HG03565 (cell line): Measurements from ENCODE around the gene GGCX.
"Not testable (repeated sequence)": the region's sequence is repeated elsewhere in the genome, so short reads cannot be mapped to it uniquely, and the experiment has no call there.

Experiments
- ATAC-seq: cut with Tn5 transposase; IDR thresholded peaks from one replicate; pipeline ENCODE4 v1.9.1; 2021; ENCODE audit warnings: mild to moderate bottlenecking, moderate library complexity; ENCODE audit not compliant: unreplicated experiment

The GGCX gene

GRCh38 chr2:85594715-85595300 lies 33.5 kb upstream of the GGCX start:
- no peak for ATAC-seq

- ATAC-seq: no peak
Measured at GRCh38 chr2:85593023-85593422, 31.7 kb upstream of the GGCX start.

GRCh38 chr2:85592299-85592698 lies 31.0 kb upstream of the GGCX start:
- ATAC-seq: not testable (repeated sequence)

GRCh38 chr2:85591563-85591962 lies 30.3 kb upstream of the GGCX start:
- no peak for ATAC-seq

GRCh38 chr2:85590950-85591349 lies 29.7 kb upstream of the GGCX start:
- ATAC-seq: no peak

- no peak for ATAC-seq
Measured at GRCh38 chr2:85589982-85590791, 28.9 kb upstream of the GGCX start.

GRCh38 chr2:85589181-85589580 lies 27.9 kb upstream of the GGCX start:
- no peak for ATAC-seq

- ATAC-seq: no peak
Measured at GRCh38 chr2:85588645-85589044, 27.4 kb upstream of the GGCX start.

GRCh38 chr2:85588236-85588635 lies 26.9 kb upstream of the GGCX start:
- no peak for ATAC-seq

GRCh38 chr2:85585781-85586105 lies 24.4 kb upstream of the GGCX start:
- no peak for ATAC-seq

GRCh38 chr2:85584857-85585780 lies 23.8 kb upstream of the GGCX start:
- ATAC-seq: no peak

GRCh38 chr2:85584354-85584856 lies 23.1 kb upstream of the GGCX start, which contains the start of gene VAMP5:
Gene VAMP5 (plus strand): TSS chr2:85584431. CDS start chr2:85584491, 60 bp downstream.
- no peak for ATAC-seq

- no peak for ATAC-seq
Measured at GRCh38 chr2:85583667-85584353, 22.5 kb upstream of the GGCX start.

- no peak for ATAC-seq
Measured at GRCh38 chr2:85582492-85582891, 21.2 kb upstream of the GGCX start.

- ATAC-seq: no peak
Measured at GRCh38 chr2:85580206-85580605, 18.9 kb upstream of the GGCX start.

- ATAC-seq: no peak
Measured at GRCh38 chr2:85579266-85579935, 18.1 kb upstream of the GGCX start.

GRCh38 chr2:85578243-85579180 lies 17.2 kb upstream of the GGCX start:
- ATAC-seq: no peak

GRCh38 chr2:85577386-85578242 lies 16.3 kb upstream of the GGCX start, which contains the start of gene VAMP8:
Gene VAMP8 (plus strand): TSS chr2:85577586. CDS start chr2:85577647, 61 bp downstream.
- no peak for ATAC-seq
